Left ventricle myocardium inferior (tissue), 1 donor: ENCODE results near the gene SDHB. TPM values are rescaled to one million over a fixed set of nuclear protein-coding genes. Genes with fewer than 3 reads are reported as not detected.

Source experiments
- DNase-seq: peaks from one replicate; pipeline ENCODE4 v3.0.0-alpha.2; 2020
- H3K27ac ChIP-seq: fragments of 200-600 bp; replicated peaks from 2 replicates; pipeline ENCODE4 v1.8.0; 2021
- H3K27me3 ChIP-seq: fragments of 200-600 bp; 2 replicates; pipeline ENCODE4 v1.8.0; 2021; ENCODE audit warnings: low read depth
- H3K36me3 ChIP-seq: fragments of 200-600 bp; 2 replicates; pipeline ENCODE4 v1.8.0; 2021
- H3K4me1 ChIP-seq: fragments of 200-600 bp; 2 replicates; pipeline ENCODE4 v1.8.0; 2021
- H3K4me3 ChIP-seq: fragments of 200-600 bp; 2 replicates; pipeline ENCODE4 v1.8.0; 2021; ENCODE audit warnings: mild to moderate bottlenecking, moderate library complexity
- H3K9me3 ChIP-seq: fragments of 200-600 bp; replicated peaks from 2 replicates; pipeline ENCODE4 v1.8.0; 2021
- CTCF ChIP-seq: fragments of 200-600 bp; IDR thresholded peaks from 2 replicates; pipeline ENCODE4 v1.8.0; 2021; ENCODE audit warnings: antibody characterized with exemption, mild to moderate bottlenecking, borderline replicate concordance
- intact Hi-C: fragments of 100-400 bp; cut with micrococcal nuclease; formaldehyde crosslinking; loops from one replicate; pipeline ENCODE4 v1.11.0; 2022
- total RNA-seq: library from RNA; stranded (reverse); fragmentation: NEBNext Ultra II Directional; extraction: Animal tissue kit (Norgen Biotek cat#: 25700); gene quantifications from one replicate; pipeline ENCODE4 v1.2.1, GENCODE V29; 2021
- donor health status: DM: no; HTN: yes; CAD: no; lungs with severe emphysema.

The SDHB gene
- total RNA-seq, 1 donor from 2014 or later: 393 TPM

- Histone ChIP-seq H3K4me1 (peaks cover 5% of the 10 kb centered on the region), H3K27ac (peak overlapping the region; percentile 25), H3K27me3 (peaks cover 20% of the 10 kb centered on the region), H3K9me3 (no peaks in the 10 kb centered on the region), H3K36me3 (no peaks in the 10 kb centered on the region), H3K4me3 (no peak overlapping the region)
- no peak for TF ChIP-seq CTCF
- intact Hi-C loops: no loop called here
- DNase-seq: no peak
Observed at GRCh38 chr1:17097787-17098186, 44.0 kb upstream of the SDHB start.

- Histone ChIP-seq H3K27ac (no peak overlapping the region), H3K27me3 (peaks cover 13% of the 10 kb centered on the region), H3K36me3 (no peaks in the 10 kb centered on the region), H3K9me3 (peaks cover 3% of the 10 kb centered on the region), H3K4me1 (peaks cover 5% of the 10 kb centered on the region), H3K4me3 (no peak overlapping the region)
- intact Hi-C loops: no loop called here
- no peak for DNase-seq
- TF ChIP-seq CTCF: no peak
Observed at GRCh38 chr1:17097147-17097546, 43.3 kb upstream of the SDHB start.

GRCh38 chr1:17096584-17096983 lies 42.8 kb upstream of the SDHB start:
- Histone ChIP-seq H3K36me3 (no peaks in the 10 kb centered on the region), H3K9me3 (peaks cover 3% of the 10 kb centered on the region), H3K4me1 (peaks cover 5% of the 10 kb centered on the region), H3K27me3 (peaks cover 10% of the 10 kb centered on the region), H3K27ac (no peak overlapping the region), H3K4me3 (no peak overlapping the region)
- DNase-seq: no peak
- TF ChIP-seq CTCF: no peak
- intact Hi-C loops: no loop called here

- DNase-seq: no peak
- Histone ChIP-seq H3K4me1 (peaks cover 5% of the 10 kb centered on the region), H3K36me3 (no peaks in the 10 kb centered on the region), H3K27me3 (peaks cover 4% of the 10 kb centered on the region), H3K27ac (no peak overlapping the region), H3K4me3 (no peak overlapping the region), H3K9me3 (peaks cover 3% of the 10 kb centered on the region)
- intact Hi-C loops: no loop called here
- no peak for TF ChIP-seq CTCF
Observed at GRCh38 chr1:17095141-17095540, 41.3 kb upstream of the SDHB start.

GRCh38 chr1:17094664-17095063 lies 40.8 kb upstream of the SDHB start:
- peaks cover 4% of the 10 kb centered on the region for H3K27me3 ChIP-seq
- peaks cover 3% of the 10 kb centered on the region for H3K9me3 ChIP-seq
- peaks cover 5% of the 10 kb centered on the region for H3K4me1 ChIP-seq
- H3K4me3 ChIP-seq: no peak overlapping the region
- no peaks in the 10 kb centered on the region for H3K36me3 ChIP-seq
- no peak for TF ChIP-seq CTCF
- DNase-seq: no peak
- intact Hi-C loops: no loop called here
- H3K27ac ChIP-seq: no peak overlapping the region
